A673 (cell line): Measurements from ENCODE around the gene POGLUT2. TPM values are rescaled to one million over a fixed set of nuclear protein-coding genes. Genes with fewer than 3 reads are reported as not detected.

Source experiments
- BruUV-seq: library from RNA; stranded (reverse); fragments of 400-500 nt; replicated peaks from 2 replicates; lab custom pipeline; 2021; lab: Mats Ljungman, UMichigan
- CTCF ChIA-PET: fragments of 300-600 bp; sonication (Branson Sonifier 250); formaldehyde crosslinking; loops from one replicate; lab custom pipeline; 2022; ENCODE audit warnings: antibody characterized with exemption; lab: Charles Lee
- POLR2A ChIA-PET: fragments of 300-600 bp; sonication (Branson Sonifier 250); formaldehyde crosslinking; loops from one replicate; lab custom pipeline; 2022; ENCODE audit warnings: antibody characterized with exemption; ENCODE audit not compliant: low non-redundant PET; lab: Charles Lee
- DNase-seq: peaks from one replicate; pipeline ENCODE4 v3.0.0-alpha.2; 2015; ENCODE audit warnings: low spot score
- H3K27ac ChIP-seq: fragments of 200-600 bp; sonication (generic); 2 replicates; pipeline ENCODE4 v1.5.1; 2016; ENCODE audit warnings: mixed run types, low read depth, mild to moderate bottlenecking, mixed read lengths, antibody characterized with exemption, low read length; ENCODE audit not compliant: poor library complexity, severe bottlenecking
- H3K27me3 ChIP-seq: fragments of 200-600 bp; sonication (generic); replicated peaks from 2 replicates; pipeline ENCODE4 v1.6.1; 2017; ENCODE audit warnings: mixed run types, low read depth, mild to moderate bottlenecking, mixed read lengths, antibody characterized with exemption, low read length; ENCODE audit not compliant: insufficient read depth, poor library complexity
- H3K36me3 ChIP-seq: fragments of 200-600 bp; sonication (generic); 2 replicates; pipeline ENCODE4 v1.6.1; 2016; ENCODE audit warnings: mixed run types, mild to moderate bottlenecking, mixed read lengths, antibody characterized with exemption, low read length; ENCODE audit not compliant: insufficient read depth, poor library complexity, severe bottlenecking
- H3K4me1 ChIP-seq: fragments of 200-600 bp; sonication (generic); 2 replicates; pipeline ENCODE4 v1.6.1; 2017; ENCODE audit warnings: mixed run types, mild to moderate bottlenecking, mixed read lengths, antibody characterized with exemption, low read length; ENCODE audit not compliant: insufficient read depth, poor library complexity, severe bottlenecking
- H3K4me3 ChIP-seq: fragments of 200-600 bp; sonication (generic); 2 replicates; pipeline ENCODE4 v1.5.1; 2016; ENCODE audit warnings: low read depth, mixed run types, mild to moderate bottlenecking, mixed read lengths, low read length; ENCODE audit not compliant: poor library complexity, severe bottlenecking
- H3K9me3 ChIP-seq: fragments of 200-600 bp; sonication (generic); 2 replicates; pipeline ENCODE4 v1.6.1; 2016; ENCODE audit warnings: mixed run types, low read depth, mild to moderate bottlenecking, mixed read lengths, antibody characterized with exemption, low read length; ENCODE audit not compliant: poor library complexity, severe bottlenecking
- EZH2 ChIP-seq: fragments of 200-600 bp; sonication (generic); IDR thresholded peaks from 2 replicates; pipeline ENCODE4 v1.6.1; 2017; ENCODE audit warnings: borderline replicate concordance, low read depth, mild to moderate bottlenecking, mixed read lengths, antibody characterized with exemption, low read length; ENCODE audit not compliant: poor library complexity, severe bottlenecking
- intact Hi-C: fragments of 100-400 bp; cut with micrococcal nuclease; formaldehyde crosslinking; loops from one replicate; pipeline ENCODE4 v1.10.0; 2022; ENCODE audit not compliant: unreplicated experiment
- total RNA-seq: library from RNA; stranded (reverse); gene quantifications from 2 replicates; pipeline ENCODE4 v1.2.3, GENCODE V29; 2021
- TF ChIP-seq, protein P1 (sequence below): fragments of 300-800, 200-600 bp; sonication (generic); conservative IDR thresholded peaks from 2 replicates; pipeline ENCODE4 v1.5.1; 2017; ENCODE audit warnings: low read depth, mild to moderate bottlenecking, antibody characterized with exemption, low read length, moderate library complexity, mixed read lengths

The POGLUT2 gene
- total RNA-seq, 1 experiment from 2014 or later: 12.0 TPM

DNA sequence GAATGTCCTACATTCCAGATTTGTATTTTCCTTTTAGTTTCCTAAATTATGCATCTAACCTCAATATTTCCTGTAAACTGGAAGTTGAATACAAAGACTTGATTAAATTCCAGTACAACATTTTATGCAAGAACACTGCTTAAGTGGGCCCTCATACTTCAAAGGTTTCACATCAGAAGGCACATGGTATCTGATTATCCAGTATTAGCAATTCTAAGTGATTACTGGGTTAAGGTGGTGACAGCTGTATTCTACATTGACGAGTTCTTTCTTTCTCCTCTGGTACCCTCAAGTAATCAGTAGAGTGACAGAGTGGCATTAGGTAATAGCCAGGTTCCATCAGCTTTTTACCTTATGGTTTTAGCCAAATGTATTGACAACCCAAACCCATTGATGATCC lies 18.5 kb upstream of the POGLUT2 start:
- POLR2A ChIA-PET: no interaction called here
- Histone ChIP-seq H3K4me3 (no peak overlapping the region), H3K4me1 (peaks cover 14% of the 10 kb centered on the region), H3K27me3 (no peaks in the 10 kb centered on the region), H3K27ac (no peak overlapping the region), H3K36me3 (peaks cover 10% of the 10 kb centered on the region), H3K9me3 (no peaks in the 10 kb centered on the region)
- CTCF ChIA-PET: no interaction called here
- TF ChIP-seq, protein P1, sequence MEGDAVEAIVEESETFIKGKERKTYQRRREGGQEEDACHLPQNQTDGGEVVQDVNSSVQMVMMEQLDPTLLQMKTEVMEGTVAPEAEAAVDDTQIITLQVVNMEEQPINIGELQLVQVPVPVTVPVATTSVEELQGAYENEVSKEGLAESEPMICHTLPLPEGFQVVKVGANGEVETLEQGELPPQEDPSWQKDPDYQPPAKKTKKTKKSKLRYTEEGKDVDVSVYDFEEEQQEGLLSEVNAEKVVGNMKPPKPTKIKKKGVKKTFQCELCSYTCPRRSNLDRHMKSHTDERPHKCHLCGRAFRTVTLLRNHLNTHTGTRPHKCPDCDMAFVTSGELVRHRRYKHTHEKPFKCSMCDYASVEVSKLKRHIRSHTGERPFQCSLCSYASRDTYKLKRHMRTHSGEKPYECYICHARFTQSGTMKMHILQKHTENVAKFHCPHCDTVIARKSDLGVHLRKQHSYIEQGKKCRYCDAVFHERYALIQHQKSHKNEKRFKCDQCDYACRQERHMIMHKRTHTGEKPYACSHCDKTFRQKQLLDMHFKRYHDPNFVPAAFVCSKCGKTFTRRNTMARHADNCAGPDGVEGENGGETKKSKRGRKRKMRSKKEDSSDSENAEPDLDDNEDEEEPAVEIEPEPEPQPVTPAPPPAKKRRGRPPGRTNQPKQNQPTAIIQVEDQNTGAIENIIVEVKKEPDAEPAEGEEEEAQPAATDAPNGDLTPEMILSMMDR: no peak
- no peak for TF ChIP-seq EZH2
- BruUV-seq: no TSS peak
- DNase-seq: no peak
- intact Hi-C loops: no loop called here

DNA sequence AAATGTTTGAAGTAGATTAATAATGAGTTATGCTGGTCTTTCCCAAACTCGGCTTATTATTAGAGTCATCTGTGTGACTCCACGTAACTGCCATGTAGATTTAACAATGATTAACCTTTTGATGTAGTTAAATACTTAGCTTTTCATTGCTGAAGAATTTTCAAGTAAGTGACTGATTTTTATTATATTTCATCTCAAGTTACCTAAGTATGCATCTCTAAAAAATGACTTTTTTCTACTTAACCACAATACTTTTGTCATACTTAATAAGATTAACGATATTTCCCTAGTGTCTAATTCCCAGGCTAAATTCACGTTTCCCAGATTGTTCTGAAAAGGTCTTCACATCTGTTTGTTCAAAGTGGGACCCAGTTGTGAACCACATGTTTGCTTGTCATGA lies 17.9 kb upstream of the POGLUT2 start:
- no TSS peak for BruUV-seq
- TF ChIP-seq, protein P1: no peak
- TF ChIP-seq EZH2: no peak
- Histone ChIP-seq H3K27me3 (no peaks in the 10 kb centered on the region), H3K4me3 (no peak overlapping the region), H3K4me1 (peaks cover 14% of the 10 kb centered on the region), H3K36me3 (peaks cover 5% of the 10 kb centered on the region), H3K9me3 (peaks cover 3% of the 10 kb centered on the region), H3K27ac (no peak overlapping the region)
- ChIA-PET CTCF (no interaction called here), POLR2A (no interaction called here)
- intact Hi-C loops: no loop called here
- no peak for DNase-seq

DNA sequence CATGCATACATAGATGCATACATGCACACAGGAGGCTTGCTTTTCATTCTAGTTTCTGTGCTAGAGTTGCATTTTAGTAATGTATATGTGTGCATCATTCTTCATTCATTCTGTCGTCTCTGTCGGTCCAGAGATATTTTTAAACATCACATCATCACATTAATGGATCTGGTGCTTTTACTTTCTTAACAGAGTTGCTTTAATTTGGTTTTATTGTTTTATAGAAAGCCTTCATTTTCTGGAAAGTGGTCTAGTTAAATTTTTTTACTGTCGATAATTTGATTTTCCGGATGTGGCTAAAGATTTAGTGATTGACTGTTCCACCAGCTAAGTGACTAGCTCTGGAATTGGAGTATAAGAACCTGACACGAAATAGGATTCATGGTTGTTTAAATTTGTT lies 17.0 kb upstream of the POGLUT2 start:
- BruUV-seq: no TSS peak
- peaks cover 11% of the 10 kb centered on the region for H3K9me3 ChIP-seq
- H3K4me1 ChIP-seq: peaks cover 14% of the 10 kb centered on the region
- ChIA-PET CTCF (no interaction called here), POLR2A (no interaction called here)
- no peak overlapping the region for H3K27ac ChIP-seq
- intact Hi-C loops: no loop called here
- H3K36me3 ChIP-seq: peaks cover 3% of the 10 kb centered on the region
- H3K4me3 ChIP-seq: no peak overlapping the region
- TF ChIP-seq EZH2: no peak
- TF ChIP-seq, protein P1: no peak
- no peak for DNase-seq
- H3K27me3 ChIP-seq: no peaks in the 10 kb centered on the region
